ENCODE measurements around the gene TMED1.

TMED1 gene

DNA sequence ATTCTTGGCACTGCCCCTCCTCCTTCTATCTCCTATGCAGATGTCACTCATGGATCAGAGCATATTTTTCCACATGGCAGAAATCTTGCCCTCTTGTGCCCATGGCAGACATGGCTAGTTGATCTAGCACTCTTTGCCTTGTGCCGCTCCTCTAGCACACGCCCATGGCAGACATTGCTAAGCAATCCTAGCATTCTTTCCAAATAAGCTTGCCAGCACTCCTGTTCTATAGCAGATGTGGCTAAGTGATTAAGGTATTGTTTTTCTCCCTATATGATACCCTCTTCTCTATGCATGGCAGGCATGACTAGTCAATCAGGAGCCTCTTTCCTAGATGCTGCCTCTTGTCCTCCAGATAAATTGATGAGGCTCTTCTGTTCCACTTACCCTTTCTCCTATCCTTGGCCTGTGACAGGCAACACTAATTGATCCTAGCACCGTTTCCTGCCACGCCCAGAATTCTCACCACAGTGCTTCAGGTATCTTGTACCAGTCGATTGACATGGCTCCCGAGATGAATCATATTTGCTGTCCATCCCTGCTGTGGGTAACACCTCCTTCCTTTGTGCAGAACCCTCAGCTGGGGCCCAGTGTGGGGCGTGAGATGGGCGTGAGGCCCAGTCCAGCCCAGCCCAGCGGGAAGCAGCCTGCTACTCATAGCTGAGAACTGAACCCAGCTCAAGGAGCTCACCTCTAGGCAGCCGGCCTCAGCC is 26.9 kb downstream of the TMED1 start:
- DNase-seq, result peak; percentile 50

DNA sequence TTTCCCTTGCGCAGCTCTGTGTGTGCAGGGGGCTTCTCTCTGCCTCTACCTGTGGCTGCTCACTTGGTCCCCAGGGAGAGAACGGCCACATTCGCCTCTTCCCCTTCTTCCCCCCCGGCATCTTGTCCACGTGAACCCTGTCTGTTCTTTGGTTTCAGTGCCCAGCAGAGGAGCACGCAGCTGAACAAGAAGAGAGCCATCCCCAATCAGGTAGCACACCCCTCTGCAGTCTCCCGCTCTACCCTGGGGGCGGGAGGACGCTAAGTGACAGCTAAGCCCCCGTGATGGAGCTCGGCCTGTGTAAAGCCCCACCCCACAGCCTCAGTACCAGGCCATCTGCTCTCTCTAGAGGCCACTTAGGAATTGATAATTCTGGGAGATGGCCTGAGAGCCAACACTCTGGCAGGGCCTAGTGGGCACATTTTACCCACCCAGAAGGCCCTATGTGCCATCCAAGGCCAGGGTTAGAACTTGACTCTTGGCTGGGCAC is 30.2 kb downstream of the TMED1 start:
- DNase-seq, result no peak

DNA sequence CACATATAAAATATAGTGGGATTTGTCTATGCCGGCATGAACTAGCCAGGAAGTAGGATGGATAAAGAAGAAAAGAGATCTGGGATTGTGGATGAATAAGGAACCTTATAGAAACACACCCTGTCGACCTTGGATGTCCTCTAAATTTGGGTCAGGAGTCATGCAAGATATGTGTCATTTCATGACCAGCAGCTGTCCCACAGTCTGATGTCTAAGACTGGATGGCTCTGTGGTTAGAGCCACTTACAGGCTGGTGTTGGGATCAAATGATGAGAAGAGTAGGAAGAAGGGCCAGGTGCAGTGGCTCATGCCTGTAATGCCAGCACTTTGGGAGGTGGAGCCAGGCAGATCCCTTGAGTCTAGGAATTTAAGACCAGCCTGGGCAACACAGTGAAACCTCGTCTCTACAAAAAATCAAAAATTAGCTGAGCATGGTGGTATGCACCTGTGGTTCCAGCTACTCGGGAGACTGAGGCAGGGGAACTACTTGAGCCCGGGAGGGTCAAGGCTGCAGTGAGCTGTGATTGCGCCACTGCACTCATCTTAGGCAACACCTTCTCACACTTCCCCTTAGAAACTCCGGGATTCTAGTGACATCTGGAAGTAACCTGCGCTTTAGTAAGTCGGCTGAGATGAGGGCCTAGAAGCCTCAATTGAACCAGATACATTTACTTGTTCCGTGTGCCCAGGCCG is 30.8 kb downstream of the TMED1 start:
- peak; percentile 89 for DNase-seq

DNA sequence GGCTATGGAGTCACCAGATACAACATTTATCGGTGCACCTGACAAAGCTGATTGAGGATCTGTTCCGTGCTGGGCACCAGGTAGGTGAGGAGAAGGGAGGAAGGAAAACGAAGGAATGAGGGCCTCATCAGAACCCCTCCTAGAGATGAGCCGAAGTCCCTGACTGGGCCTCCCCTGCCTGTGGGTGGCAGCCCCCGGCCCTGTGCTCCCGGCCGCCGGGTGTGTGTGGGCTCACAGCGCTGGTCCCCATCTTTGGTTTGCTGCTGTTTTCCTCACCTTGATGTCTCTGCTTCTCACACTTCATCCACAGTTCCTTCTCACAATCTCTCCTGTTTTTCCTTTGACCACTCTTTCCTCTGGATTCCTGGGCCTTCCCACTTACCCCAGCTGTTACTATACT is 32.8 kb downstream of the TMED1 start:
- DNase-seq, result no peak

DNA sequence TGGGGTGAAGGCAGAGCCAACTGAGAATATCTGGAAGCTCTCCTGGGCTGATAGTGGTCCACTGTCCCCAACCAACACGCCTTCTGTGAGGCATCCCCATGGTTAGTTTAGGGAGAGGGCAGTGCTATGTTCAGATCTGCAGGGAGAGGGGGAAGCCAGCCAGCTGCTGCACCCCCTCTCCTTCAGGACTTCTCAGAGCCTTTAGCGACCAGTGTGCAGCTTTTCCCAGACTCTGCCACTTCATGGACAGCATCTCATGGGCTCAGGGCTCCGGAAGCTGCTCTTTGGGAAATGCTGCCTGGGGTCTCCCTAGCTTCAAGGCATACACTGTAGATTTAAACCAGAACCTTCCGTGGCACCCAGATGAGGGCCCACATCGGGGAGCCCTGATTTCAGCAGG is 33.5 kb downstream of the TMED1 start:
- no peak for DNase-seq

DNA sequence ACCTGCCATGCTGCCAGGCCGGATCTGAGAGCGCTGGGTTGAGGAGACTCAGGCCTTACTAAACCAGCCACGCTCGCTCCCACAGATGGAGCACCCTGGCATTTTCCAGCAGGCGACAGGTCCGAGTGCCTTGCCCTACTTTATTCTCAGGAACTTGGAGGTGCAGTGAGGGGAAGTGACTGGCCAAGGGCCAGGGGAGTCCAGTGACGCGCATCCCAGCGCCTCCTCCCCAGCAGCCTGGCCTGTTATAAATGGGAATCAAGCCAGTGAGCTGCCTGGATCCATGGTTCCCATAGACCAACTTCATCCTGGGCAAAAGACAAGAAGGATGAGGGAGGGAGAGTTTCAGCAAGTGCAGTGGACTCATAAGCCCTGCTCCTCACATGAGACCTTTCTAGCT is 35.5 kb downstream of the TMED1 start:
- DNase-seq, result no peak

DNA sequence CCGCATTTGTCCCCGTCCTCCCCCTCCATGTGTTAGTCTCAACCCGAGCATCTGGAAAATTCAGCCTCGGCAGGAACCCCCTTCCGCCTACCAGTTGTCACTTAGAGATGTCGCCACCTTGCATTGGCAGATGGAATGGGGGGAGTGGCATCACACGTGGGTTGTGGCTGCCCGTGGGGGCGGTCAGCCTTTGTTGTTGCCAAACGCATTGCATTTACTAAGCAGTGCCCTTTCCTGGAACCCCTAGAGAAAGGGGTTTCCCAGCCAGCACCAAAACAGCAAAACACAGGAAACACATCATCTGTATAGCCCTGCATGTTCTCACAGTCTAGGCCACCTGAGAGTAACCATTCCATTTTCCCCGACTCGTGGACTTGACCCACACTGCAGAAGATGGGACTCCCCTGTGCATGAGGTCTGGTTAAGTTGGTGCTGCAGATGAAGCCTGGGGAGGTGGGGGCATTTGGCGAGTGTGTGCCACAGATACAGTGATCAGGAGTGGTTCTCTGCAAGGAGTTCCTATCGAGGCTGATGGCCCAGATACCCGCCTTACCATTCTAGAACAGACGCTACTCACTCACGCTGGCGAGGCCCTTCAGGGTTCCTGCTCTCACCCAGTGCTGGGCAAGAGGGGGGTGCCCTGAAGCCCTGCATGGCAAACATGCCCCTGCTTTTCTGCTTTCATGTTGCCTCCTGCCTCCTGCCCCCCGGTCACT is 38.3 kb downstream of the TMED1 start:
- DNase-seq, result peak; percentile 13

DNA sequence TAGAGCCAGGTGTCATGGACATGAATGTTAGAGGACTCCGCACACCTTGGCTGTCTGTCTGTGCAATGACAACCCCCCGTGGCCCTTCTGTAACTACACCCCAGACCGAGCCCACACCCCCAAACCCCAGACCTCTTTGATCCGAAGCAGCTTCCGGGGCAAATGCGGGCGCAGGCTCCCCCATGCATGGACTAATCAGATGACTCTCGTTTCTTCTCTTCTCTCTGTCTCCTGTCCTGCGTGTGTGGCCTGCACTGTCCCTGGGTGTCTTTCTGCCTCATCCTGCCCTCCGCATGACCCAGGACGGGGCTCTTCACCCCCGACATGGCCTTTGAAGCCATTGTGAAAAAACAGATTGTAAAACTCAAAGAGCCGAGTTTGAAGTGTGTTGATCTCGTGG is 38.9 kb downstream of the TMED1 start:
- no peak for DNase-seq

DNA sequence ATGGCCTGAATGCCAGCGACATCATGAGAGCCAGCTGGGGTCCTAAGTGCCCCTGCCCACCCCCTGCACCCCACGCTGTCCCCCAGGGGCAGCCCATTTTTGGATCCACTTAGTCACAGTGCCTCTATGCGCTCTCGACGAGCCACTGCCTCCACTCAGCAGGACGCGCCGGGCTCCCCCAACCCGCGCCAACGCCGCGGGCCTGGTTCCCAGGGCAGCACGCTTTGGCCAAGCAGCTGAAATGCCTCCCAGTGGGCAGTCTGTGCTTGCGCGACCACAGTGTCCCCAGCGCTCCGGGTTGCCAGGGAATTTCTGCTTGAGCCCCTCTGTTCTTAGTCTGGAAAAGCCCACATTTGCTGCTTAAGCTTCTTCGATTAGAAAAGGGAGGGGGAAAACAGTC is 39.4 kb downstream of the TMED1 start:
- no peak for DNase-seq

DNA sequence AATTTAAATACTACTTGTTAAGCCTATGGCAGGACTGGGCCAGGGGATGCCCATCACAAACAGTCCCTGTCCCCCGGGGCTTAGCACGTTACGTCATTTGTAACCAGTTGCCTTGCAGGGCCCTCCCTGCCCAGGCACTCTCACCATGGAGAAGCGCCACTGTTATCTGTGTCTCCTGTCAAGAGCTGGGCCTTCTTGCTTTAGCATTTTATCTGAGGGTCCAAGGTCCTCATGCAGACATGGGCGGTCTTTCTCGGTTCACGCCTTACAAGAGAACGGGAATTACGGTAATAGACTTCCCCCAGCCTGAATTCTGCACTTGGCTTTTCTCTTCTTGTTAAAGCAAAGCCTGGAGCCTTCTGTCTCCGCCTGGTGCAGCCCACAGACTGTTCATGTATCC is 46.1 kb downstream of the TMED1 start:
- no peak for DNase-seq

DNA sequence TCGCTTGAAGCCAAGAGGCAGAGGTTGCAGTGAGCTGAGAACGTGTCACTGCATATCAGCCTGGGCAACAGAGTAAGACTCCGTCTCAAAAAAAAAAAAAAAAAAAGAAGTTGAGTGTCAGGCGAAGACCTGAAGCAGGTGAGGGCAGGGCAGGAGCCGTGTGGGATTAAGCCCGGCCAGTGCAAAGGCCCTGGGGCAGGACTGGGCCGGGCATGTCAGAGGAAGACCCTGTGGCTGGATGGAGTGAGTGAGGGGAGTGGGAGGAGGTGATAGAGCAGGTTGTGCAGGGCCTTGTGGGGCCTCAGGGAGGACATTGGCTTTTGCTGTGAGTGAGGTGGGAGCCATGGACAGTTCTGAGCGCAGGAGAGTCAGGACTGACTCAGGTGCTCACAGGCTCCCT is 47.9 kb downstream of the TMED1 start:
- no peak for DNase-seq

DNA sequence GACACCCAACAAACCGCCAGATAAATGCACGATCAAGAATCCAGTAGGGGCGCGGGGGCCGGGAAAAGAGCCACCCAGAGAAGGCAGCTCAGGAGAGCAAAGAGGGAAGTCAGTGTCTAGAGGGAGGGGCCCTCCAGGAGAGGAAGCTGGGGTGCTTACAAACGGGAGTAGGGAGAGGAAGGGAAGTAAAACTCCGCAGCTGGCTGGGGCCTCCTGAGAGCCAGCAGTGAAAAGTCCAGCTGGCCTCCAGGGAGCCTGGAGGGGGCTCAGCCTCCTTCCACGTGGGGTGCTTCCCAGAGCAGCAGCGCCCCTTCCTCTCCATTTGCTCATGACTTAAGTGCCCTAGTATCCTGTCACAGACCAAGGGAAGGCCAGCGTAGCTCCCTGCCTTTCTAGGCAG is 51.8 kb downstream of the TMED1 start:
- peak; percentile 94 for DNase-seq

DNA sequence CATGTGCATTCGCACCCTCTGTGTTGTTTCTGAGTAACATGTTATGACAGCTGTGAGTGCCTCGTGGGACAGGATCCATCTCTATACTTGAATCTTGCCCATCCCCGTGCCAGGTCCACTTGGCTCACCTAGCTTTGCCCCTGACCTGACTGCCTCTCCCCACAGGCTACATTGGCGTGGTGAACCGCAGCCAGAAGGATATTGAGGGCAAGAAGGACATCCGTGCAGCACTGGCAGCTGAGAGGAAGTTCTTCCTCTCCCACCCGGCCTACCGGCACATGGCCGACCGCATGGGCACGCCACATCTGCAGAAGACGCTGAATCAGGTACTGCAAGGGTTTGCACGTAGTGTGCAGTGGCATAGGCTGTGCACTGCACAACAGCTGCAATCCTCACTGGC is 53.2 kb downstream of the TMED1 start:
- DNase-seq, result no peak

All from MV-4-11 (cell line).